A549 (cell line): ENCODE results near the gene ZNF804B.

Experiments used
- CTCF ChIP-seq: fragments of >200 bp; sonication (Bioruptor Twin); formaldehyde crosslinking; IDR thresholded peaks from 3 replicates; pipeline ENCODE4 v1.5.1; 2016
- HDAC2 ChIP-seq: fragments of 200-600 bp; sonication (generic); IDR thresholded peaks from 2 replicates; pipeline ENCODE4 v1.6.1; 2016
- HMGXB4 ChIP-seq: fragments of 250-450 bp; sonication (Bioruptor Pico); IDR thresholded peaks from 2 replicates; pipeline ENCODE4 v1.5.0; 2021; ENCODE audit warnings: mild to moderate bottlenecking, moderate library complexity, borderline replicate concordance
- KDM5A ChIP-seq: fragments of 200-600 bp; sonication (generic); IDR thresholded peaks from 2 replicates; pipeline ENCODE4 v1.6.1; 2016; ENCODE audit warnings: antibody characterized with exemption, mild to moderate bottlenecking
- MAX ChIP-seq: IDR thresholded peaks from 2 replicates; pipeline ENCODE4 v1.6.1; 2012
- MYC ChIP-seq: IDR thresholded peaks from 2 replicates; pipeline ENCODE4 v1.6.1; 2012; ENCODE audit warnings: mild to moderate bottlenecking, inconsistent platforms, low read length, improper control_type of control experiment, borderline replicate concordance
- POLR2A ChIP-seq: IDR thresholded peaks from 2 replicates; pipeline ENCODE4 v1.6.1; 2012; ENCODE audit warnings: mild to moderate bottlenecking, low read length
- RAD21 ChIP-seq, 2 experiments: fragments of >200 bp in 1 of 2; sonication (Bioruptor Twin) in 1 of 2; formaldehyde crosslinking in 1 of 2; IDR thresholded peaks in 1 of 2; conservative IDR thresholded peaks in 1 of 2; 2 replicates in 1 of 2; 3 replicates in 1 of 2; pipeline ENCODE4 v1.6.1; 2012 to 2018; ENCODE audit warnings: inconsistent platforms in 1 of 2
- RCOR1 ChIP-seq: fragments of 150-350 bp; IDR thresholded peaks from 2 replicates; pipeline ENCODE4 v1.6.1; 2014; ENCODE audit warnings: antibody characterized with exemption, low read length, low read depth
- REST ChIP-seq: fragments of 200-600 bp; sonication (generic); IDR thresholded peaks from 2 replicates; pipeline ENCODE4 v1.6.1; 2016; ENCODE audit warnings: antibody characterized with exemption, mild to moderate bottlenecking, moderate library complexity
- SMC3 ChIP-seq: fragments of >200 bp; sonication (Bioruptor Twin); formaldehyde crosslinking; IDR thresholded peaks from 3 replicates; pipeline ENCODE4 v1.6.1; 2018; ENCODE audit warnings: inconsistent platforms
- USF2 ChIP-seq: fragments of 450-650 bp; IDR thresholded peaks from 2 replicates; pipeline ENCODE4 v1.6.1; 2014; ENCODE audit warnings: antibody characterized with exemption

- no peak for TF ChIP-seq MYC
- TF ChIP-seq CTCF = no peak
- TF ChIP-seq HMGXB4 (CRISPR knock-in tag) = no peak
- TF ChIP-seq RAD21 (conservative IDR thresholded peaks at IDR 0.05 in 1 of 2, IDR thresholded peaks at IDR 0.05 in 1 of 2) = no peak
- TF ChIP-seq SMC3 = no peak
- TF ChIP-seq HDAC2 = no peak
- no peak for TF ChIP-seq USF2
- no peak for TF ChIP-seq POLR2A
- TF ChIP-seq KDM5A = no peak
- TF ChIP-seq RCOR1 = no peak
- no peak for TF ChIP-seq REST
- no peak for TF ChIP-seq MAX
These were observed 580.2 kb downstream of the ZNF804B start for GRCh38 chr7:89339748-89340147.
